Endothelial cell of umbilical vein (primary cell): ENCODE data around the gene AQP7. TPM values are rescaled to one million over a fixed set of nuclear protein-coding genes. Genes with fewer than 3 reads are reported as not detected.

Experiments used
- BruUV-seq: library from RNA; stranded (reverse); fragments of 400-500 nt; replicated peaks from 2 replicates; lab custom pipeline; 2021; lab: Mats Ljungman, UMichigan
- CTCF ChIA-PET: fragments of 300-600, 350-600 bp; sonication (Branson Sonifier 250); formaldehyde crosslinking; loops from one replicate; lab custom pipeline; 2021; ENCODE audit warnings: antibody characterized with exemption, inconsistent platforms; lab: Charles Lee
- POLR2A ChIA-PET: fragments of 300-600, 350-600 bp; sonication (Branson Sonifier 250); formaldehyde crosslinking; loops from one replicate; lab custom pipeline; 2021; ENCODE audit warnings: antibody characterized with exemption, inconsistent platforms; lab: Charles Lee
- DNase-seq: peaks from one replicate; pipeline ENCODE4 v3.0.0-alpha.2; 2011; ENCODE audit warnings: low read depth, low spot score
- FAIRE-seq: peaks from 2 replicates; lab custom pipeline; 2011; peaks lifted over from hg19 to GRCh38; lab: Jason Lieb, UNC
- H2AFZ ChIP-seq: 2 replicates; pipeline ENCODE4 v1.6.0; 2012; ENCODE audit warnings: low read depth, low read length, control low read depth, inconsistent platforms
- H3K27ac ChIP-seq: 2 replicates; pipeline ENCODE4 v1.5.1; 2011; ENCODE audit warnings: low read depth, mild to moderate bottlenecking, control low read depth, low read length, moderate library complexity; ENCODE audit not compliant: insufficient read depth
- H3K27me3 ChIP-seq, 2 experiments: 2 replicates each; pipeline versions ENCODE4 v1.6.0 to v1.6.1; 2011; ENCODE audit warnings: low read length in 2 of 2, mixed read lengths in 1 of 2; ENCODE audit not compliant: control insufficient read depth in 2 of 2, insufficient read depth in 2 of 2
- H3K36me3 ChIP-seq, 2 experiments: 2 replicates in 1 of 2; 3 replicates in 1 of 2; pipeline ENCODE4 v1.5.1; 2011; ENCODE audit warnings: low read length in 2 of 2, mild to moderate bottlenecking in 1 of 2, moderate library complexity in 1 of 2; ENCODE audit not compliant: control insufficient read depth in 2 of 2, insufficient read depth in 2 of 2; ENCODE audit errors: extremely low read depth in 1 of 2
- H3K4me1 ChIP-seq: 3 replicates; pipeline ENCODE4 v1.5.1; 2011; ENCODE audit warnings: mild to moderate bottlenecking, low read length; ENCODE audit not compliant: control insufficient read depth, insufficient read depth; ENCODE audit errors: extremely low read depth
- H3K4me2 ChIP-seq: 2 replicates; pipeline ENCODE4 v1.6.1; 2011; ENCODE audit warnings: low read length, control low read depth, mixed read lengths; ENCODE audit not compliant: insufficient read depth
- H3K4me3 ChIP-seq, 3 experiments: fragments of 200-600 bp in 1 of 3; sonication (generic), shearing (Covaris generic) in 1 of 3; replicated peaks in 1 of 3; 2 replicates each; pipeline ENCODE4 v1.5.1; 2011 to 2016; ENCODE audit warnings: control low read depth in 3 of 3, low read length in 3 of 3, mild to moderate bottlenecking in 2 of 3, inconsistent platforms in 1 of 3, low read depth in 1 of 3, moderate library complexity in 1 of 3; ENCODE audit not compliant: insufficient read depth in 1 of 3
- H3K79me2 ChIP-seq: 2 replicates; pipeline ENCODE4 v1.6.0; 2012; ENCODE audit warnings: low read length, inconsistent platforms; ENCODE audit not compliant: control insufficient read depth, insufficient read depth
- H3K9ac ChIP-seq: replicated peaks from 2 replicates; pipeline ENCODE3; 2011; ENCODE audit warnings: low read length, control low read depth; ENCODE audit not compliant: insufficient read depth; ENCODE audit errors: extremely low read depth
- H3K9me1 ChIP-seq: replicated peaks from 3 replicates; pipeline ENCODE4 v1.6.0; 2011; ENCODE audit warnings: mild to moderate bottlenecking, low read length; ENCODE audit not compliant: control insufficient read depth, insufficient read depth; ENCODE audit errors: extremely low read depth
- H3K9me3 ChIP-seq: replicated peaks from 2 replicates; pipeline ENCODE4 v1.5.1; 2012; ENCODE audit warnings: low read length, inconsistent platforms; ENCODE audit not compliant: control insufficient read depth, insufficient read depth
- H4K20me1 ChIP-seq: replicated peaks from 2 replicates; pipeline ENCODE3; 2011; ENCODE audit warnings: mild to moderate bottlenecking, low read length; ENCODE audit not compliant: control insufficient read depth, insufficient read depth; ENCODE audit errors: extremely low read depth
- CTCF ChIP-seq, 2 donors: IDR thresholded peaks; 1 replicate in 1 of 2; 2 replicates in 1 of 2; pipeline ENCODE4 v1.5.1; 2011; ENCODE audit warnings: low read length in 2 of 2, mild to moderate bottlenecking in 2 of 2, moderate library complexity in 2 of 2, control low read depth in 1 of 2, inconsistent platforms in 1 of 2, low read depth in 1 of 2; ENCODE audit not compliant: insufficient read depth in 1 of 2; ENCODE audit errors: extremely low read depth in 1 of 2
- EZH2 ChIP-seq: IDR thresholded peaks from 2 replicates; pipeline ENCODE4 v1.6.1; 2012; ENCODE audit warnings: borderline replicate concordance, low read depth, mild to moderate bottlenecking, moderate library complexity, low read length, inconsistent platforms; ENCODE audit not compliant: severe bottlenecking
- FOS ChIP-seq: IDR thresholded peaks from 2 replicates; pipeline ENCODE4 v1.6.1; 2011; ENCODE audit warnings: mild to moderate bottlenecking, low read length, moderate library complexity, borderline replicate concordance; ENCODE audit not compliant: insufficient read depth
- GATA2 ChIP-seq: IDR thresholded peaks from 2 replicates; pipeline ENCODE4 v1.7.0; 2011; ENCODE audit warnings: low read depth, mild to moderate bottlenecking, moderate library complexity, mixed read lengths, low read length; ENCODE audit not compliant: insufficient read length, insufficient read depth
- JUN ChIP-seq: IDR thresholded peaks from 2 replicates; pipeline ENCODE4 v1.6.1; 2011; ENCODE audit warnings: borderline replicate concordance, low read depth; ENCODE audit not compliant: insufficient read length, insufficient read depth
- MAX ChIP-seq: IDR thresholded peaks from 2 replicates; pipeline ENCODE4 v1.6.1; 2011; ENCODE audit not compliant: insufficient read depth, insufficient read length
- MYC ChIP-seq: IDR thresholded peaks from one replicate; pipeline ENCODE4 v1.6.1; 2011; ENCODE audit warnings: mild to moderate bottlenecking, low read depth, low read length
- POLR2A ChIP-seq: IDR thresholded peaks from 2 replicates; pipeline ENCODE4 v1.6.1; 2012; ENCODE audit warnings: low read depth, mild to moderate bottlenecking, control low read depth, low read length
- POLR2AphosphoS5 ChIP-seq: IDR thresholded peaks from 2 replicates; pipeline ENCODE4 v1.6.1; 2012; ENCODE audit warnings: low read depth, mild to moderate bottlenecking, control low read depth, low read length, moderate library complexity; ENCODE audit not compliant: insufficient read depth
- dilution Hi-C: fragments of 300-500 bp; cut with MboI; formaldehyde crosslinking; loops from one replicate; pipeline ENCODE4 v1.15.0; 2019; ENCODE audit warnings: low sequenced_read_pairs; ENCODE audit not compliant: extremely low pct_ligation_motif_present
- intact Hi-C: fragments of 100-400 bp; cut with micrococcal nuclease; formaldehyde crosslinking; loops from one replicate; pipeline ENCODE4 v1.10.0; 2022
- polyA plus RNA-seq, 4 experiments: library from polyadenylated mRNA; depleted of rRNA in 3 of 4; stranded (reverse) in 3 of 4; unstranded in 1 of 4; fragments of >200 nt; gene quantifications; 2 replicates each; pipeline versions ENCODE4 v1.2.1 to v1.2.3, GENCODE V29; 2011 to 2012; ENCODE audit warnings: missing spikeins in 1 of 4
- total RNA-seq: library from RNA; stranded (reverse); gene quantifications from 2 replicates; pipeline ENCODE4 v1.2.3, GENCODE V29; 2021

The AQP7 gene
- total and polyA plus RNA-seq, 2 donors (not counting 3 experiments of a cell fraction or from before 2014, with no cell fraction given): 3.7 TPM; not detected in 1

- Histone ChIP-seq H3K36me3 (peaks cover 0 to 6% of the 10 kb centered on the region in 2 experiments), H3K9me1 (no peaks in the 10 kb centered on the region), H3K27me3 (no peaks in the 10 kb centered on the region), H3K4me2 (no peak overlapping the region), H3K9me3 (no peaks in the 10 kb centered on the region), H3K9ac (no peak overlapping the region), H4K20me1 (no peaks in the 10 kb centered on the region), H3K4me1 (peaks cover 11% of the 10 kb centered on the region), H3K4me3 (no peak overlapping the region), H3K27ac (no peak overlapping the region), H2AFZ (no peak overlapping the region), H3K79me2 (no peaks in the 10 kb centered on the region)
- intact Hi-C loops (loop anchor here (5.0 kb wide), 1 partner anchor 64 kb away; no protein-coding TSS in a partner anchor), dilution Hi-C loops (no loop called here)
- ChIA-PET POLR2A (no interaction called here), CTCF (interaction anchor here (1.0 to 2.6 kb wide), 4 partner anchors 9 to 65 kb away, joined by 3 to 12 read pairs (median 6); no protein-coding TSS in a partner anchor)
- BruUV-seq: no TSS peak
- TF ChIP-seq EZH2: no peak
- TF ChIP-seq CTCF (IDR thresholded peaks at IDR 0.05; ENCODE audit: extremely low read depth in 1 of 2, insufficient read depth in 1 of 2, low read depth in 1 of 2, low read length in 2 of 2): no peak
- TF ChIP-seq JUN: no peak
- no peak for TF ChIP-seq GATA2
- TF ChIP-seq MYC: no peak
- TF ChIP-seq POLR2A: no peak
- TF ChIP-seq MAX: no peak
- no peak for TF ChIP-seq POLR2AphosphoS5
- TF ChIP-seq FOS: no peak
- DNase-seq (no peak), FAIRE-seq (no peak)
Measured at GRCh38 chr9:33351547-33351946, 50.8 kb downstream of the AQP7 start.
